Kidney epithelial cell (primary cell): Measurements from ENCODE around the gene RTF2. TPM values are rescaled to one million over a fixed set of nuclear protein-coding genes. Genes with fewer than 3 reads are reported as not detected.

ENCODE experiments used
- DNase-seq: peaks from one replicate; pipeline ENCODE4 v3.0.0-alpha.2; 2010; ENCODE audit warnings: low read depth
- H3K27me3 ChIP-seq: 2 replicates; pipeline ENCODE4 v1.6.0; 2011; ENCODE audit warnings: low read length; ENCODE audit not compliant: control insufficient read depth, insufficient read depth
- H3K36me3 ChIP-seq: 2 replicates; pipeline ENCODE4 v1.5.1; 2011; ENCODE audit warnings: low read length; ENCODE audit not compliant: control insufficient read depth, insufficient read depth
- H3K4me3 ChIP-seq: 2 replicates; pipeline ENCODE4 v1.5.1; 2011; ENCODE audit warnings: low read depth, mild to moderate bottlenecking, control low read depth, low read length
- CTCF ChIP-seq: IDR thresholded peaks from 2 replicates; pipeline ENCODE4 v1.5.1; 2011; ENCODE audit warnings: mild to moderate bottlenecking, moderate library complexity, low read length, control low read depth, inconsistent platforms; ENCODE audit not compliant: insufficient read depth, poor library complexity, severe bottlenecking
- total RNA-seq: library from RNA; depleted of rRNA; stranded (reverse); fragments of >200 nt; gene quantifications from 2 replicates; pipeline ENCODE4 v1.2.3, GENCODE V29; 2015

RTF2 gene
- total RNA-seq, 1 donor from 2014 or later: 68.5 TPM

- Histone ChIP-seq H3K4me3 (no peak overlapping the region), H3K27me3 (no peaks in the 10 kb centered on the region), H3K36me3 (no peaks in the 10 kb centered on the region)
- no peak for TF ChIP-seq CTCF
- DNase-seq: peak; percentile 23
Measured at GRCh38 chr20:56439771-56440291, 28.6 kb upstream of the RTF2 start.

DNA sequence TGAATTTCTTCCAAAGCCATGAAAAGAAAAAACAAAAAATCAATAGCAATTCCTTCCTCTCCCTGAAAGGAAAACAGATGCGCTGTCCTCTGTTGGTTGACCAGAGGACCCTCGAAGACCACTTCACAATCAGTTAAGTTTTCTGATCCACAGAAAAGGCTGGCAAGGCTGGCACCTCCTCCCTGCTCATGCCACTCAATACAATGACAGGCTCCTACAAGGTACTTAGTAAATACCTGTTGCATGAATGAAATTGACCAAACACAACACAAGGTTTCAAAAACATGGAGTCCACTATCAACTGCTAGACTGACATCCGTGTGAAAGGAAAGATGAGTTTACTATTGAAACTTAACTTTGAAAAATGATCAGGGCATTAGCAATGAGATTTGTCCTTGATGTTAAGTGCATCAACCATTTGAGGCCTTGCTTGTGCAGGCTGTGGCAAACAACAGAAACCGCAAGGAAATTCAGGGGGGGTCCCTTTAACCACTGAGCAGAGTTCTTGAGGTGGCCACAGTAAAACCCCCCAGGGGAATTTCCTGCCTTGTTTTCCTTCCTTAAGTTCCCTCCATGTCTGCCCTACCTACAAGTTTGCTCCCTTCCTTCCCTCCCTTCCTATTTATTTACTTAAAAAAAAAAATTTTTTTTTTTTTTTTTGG is 27.9 kb upstream of the RTF2 start:
- Histone ChIP-seq H3K27me3 (no peaks in the 10 kb centered on the region), H3K36me3 (no peaks in the 10 kb centered on the region), H3K4me3 (no peak overlapping the region)
- no peak for DNase-seq
- TF ChIP-seq CTCF: no peak

DNA sequence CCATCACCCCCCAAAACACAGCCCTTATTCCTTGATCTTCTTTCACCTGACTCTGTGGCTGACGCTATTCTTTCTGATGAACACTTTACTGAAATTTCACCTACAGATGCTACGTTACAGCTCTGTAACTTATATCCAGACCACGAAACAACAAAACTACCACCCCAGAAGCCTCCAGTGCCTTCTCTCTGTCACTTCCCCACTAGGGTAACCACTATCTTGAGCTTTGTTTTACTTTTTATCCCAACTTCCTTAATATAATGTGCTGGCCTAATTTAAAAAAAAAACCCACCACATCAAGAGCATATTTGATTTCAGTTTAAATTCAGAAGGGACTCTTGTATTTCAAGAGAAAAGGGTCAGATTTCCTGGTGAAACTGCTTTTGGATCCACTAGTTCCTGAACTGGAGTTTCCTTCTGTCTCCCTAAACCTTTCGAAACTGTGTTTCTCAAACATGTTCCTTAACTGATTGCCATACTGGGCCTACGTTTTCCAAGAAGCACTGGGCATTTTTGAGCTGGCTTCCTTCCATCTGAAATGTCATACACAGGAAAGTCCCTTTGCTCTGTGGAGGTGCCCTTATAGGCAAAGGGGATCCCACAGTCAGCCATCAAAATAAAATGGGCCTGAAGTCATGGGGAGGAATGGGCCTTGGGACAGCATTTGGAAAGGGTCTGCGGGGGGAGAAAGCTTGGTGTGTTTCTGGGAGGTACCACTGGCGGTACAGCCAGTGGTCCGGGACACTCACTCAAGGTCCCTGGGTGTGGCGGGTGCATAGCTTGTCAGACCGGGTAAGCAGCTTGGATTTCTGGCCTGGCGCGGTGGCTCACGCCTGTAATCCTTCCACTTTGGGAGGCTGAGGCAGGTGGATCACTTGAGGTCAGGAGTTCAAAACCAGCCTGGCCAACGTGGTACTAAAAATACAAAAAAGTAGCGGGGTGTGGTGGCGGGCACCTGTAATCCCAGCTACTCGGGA is 25.8 kb upstream of the RTF2 start:
- Histone ChIP-seq H3K4me3 (no peak overlapping the region), H3K36me3 (no peaks in the 10 kb centered on the region), H3K27me3 (no peaks in the 10 kb centered on the region)
- no peak for TF ChIP-seq CTCF
- no peak for DNase-seq

GRCh38 chr20:56443654-56444540 is 24.5 kb upstream of the RTF2 start:
- Histone ChIP-seq H3K27me3 (no peaks in the 10 kb centered on the region), H3K4me3 (no peak overlapping the region), H3K36me3 (no peaks in the 10 kb centered on the region)
- TF ChIP-seq CTCF: no peak
- no peak for DNase-seq

DNA sequence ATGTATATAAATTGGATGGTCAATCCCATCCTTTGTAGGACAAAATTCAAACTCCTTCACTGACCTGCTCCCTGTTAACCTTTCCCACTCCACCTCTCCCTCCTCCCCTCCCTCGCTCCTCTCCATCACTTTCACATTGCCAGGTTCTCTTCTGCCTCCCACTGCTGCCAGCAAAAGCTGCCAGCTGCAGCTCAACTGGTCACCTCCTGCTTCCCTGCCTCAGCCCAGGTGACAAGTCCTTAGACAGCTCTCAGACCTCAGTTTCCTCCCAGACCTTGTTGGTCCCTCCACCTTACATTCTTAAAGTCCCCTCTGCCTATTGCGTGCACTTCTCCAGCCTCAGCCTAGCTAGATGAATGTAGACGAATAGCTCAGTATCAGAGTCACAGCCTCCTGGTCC is 23.3 kb upstream of the RTF2 start:
- DNase-seq: no peak
- H3K36me3 ChIP-seq: no peaks in the 10 kb centered on the region
- no peak for TF ChIP-seq CTCF
- H3K4me3 ChIP-seq: no peak overlapping the region
- no peaks in the 10 kb centered on the region for H3K27me3 ChIP-seq
